Gastrocnemius medialis (tissue), 4 donors: ENCODE measurements around the gene GPR161.

ENCODE experiments used
- CTCF ChIP-seq, 5 experiments: fragments of 450-650 bp in 3 of 5; fragments of 200-600 bp in 2 of 5; sonication (generic) in 2 of 5; IDR thresholded peaks in 4 of 5; conservative IDR thresholded peaks in 1 of 5; 1 replicate in 4 of 5; 2 replicates in 1 of 5; pipeline ENCODE4 v1.5.1; 2016 to 2019; ENCODE audit warnings: antibody characterized with exemption in 5 of 5, mild to moderate bottlenecking in 3 of 5, moderate library complexity in 3 of 5
- POLR2A ChIP-seq, 2 donors: fragments of 450-650 bp; IDR thresholded peaks; one replicate each; pipeline ENCODE4 v1.6.1; 2017; ENCODE audit warnings: antibody characterized with exemption in 2 of 2, mild to moderate bottlenecking in 2 of 2, moderate library complexity in 2 of 2

- no peak for TF ChIP-seq POLR2A (IDR thresholded peaks at IDR 0.05)
- no peak for TF ChIP-seq CTCF (IDR thresholded peaks at IDR 0.05 in 4 of 5, conservative IDR thresholded peaks at IDR 0.05 in 1 of 5)
Observed at GRCh38 chr1:168104535-168104934, 32.2 kb downstream of the GPR161 start.
